Transverse colon (tissue), 3 donors: ENCODE results near the gene KRT80.

Experiments used
- CTCF ChIP-seq, 5 experiments: fragments of 200-600 bp in 3 of 5; fragments of 450-650 bp in 2 of 5; sonication (generic) in 3 of 5; IDR thresholded peaks; 1 replicate in 2 of 5; 2 replicates in 3 of 5; pipeline ENCODE4 v1.5.1; 2016 to 2017; ENCODE audit warnings: antibody characterized with exemption in 5 of 5, inconsistent platforms in 3 of 5, mild to moderate bottlenecking in 2 of 5, moderate library complexity in 1 of 5
- EP300 ChIP-seq: sonication (generic); formaldehyde crosslinking; IDR thresholded peaks from one replicate; pipeline ENCODE4 v1.6.1; 2017; ENCODE audit warnings: antibody characterized with exemption, low read depth
- POLR2A ChIP-seq: fragments of 450-650 bp; IDR thresholded peaks from one replicate; pipeline ENCODE4 v1.6.1; 2016; ENCODE audit warnings: antibody characterized with exemption, mild to moderate bottlenecking, moderate library complexity

GRCh38 chr12:52155048-52155868 lies 36.6 kb downstream of the KRT80 start:
- TF ChIP-seq CTCF (IDR thresholded peaks at IDR 0.05), result no peak
- TF ChIP-seq EP300, result no peak
- no peak for TF ChIP-seq POLR2A
